NCI-H146 treated with DMSO at 0.1 percent for 48 hours (cell line): ENCODE data around the gene TTC33.
"Not testable (repeated sequence)": the region's sequence is repeated elsewhere in the genome, so short reads cannot be mapped to it uniquely, and the experiment has no call there.

Experiments used
- DNase-seq: peaks from one replicate; lab custom pipeline; 2025; ENCODE audit not compliant: unreplicated experiment; lab: John Stamatoyannopoulos, UW

Gene TTC33

GRCh38 chr5:40656091-40656490, 99.7 kb downstream of the TTC33 start:
- not testable (repeated sequence) for DNase-seq

DNA sequence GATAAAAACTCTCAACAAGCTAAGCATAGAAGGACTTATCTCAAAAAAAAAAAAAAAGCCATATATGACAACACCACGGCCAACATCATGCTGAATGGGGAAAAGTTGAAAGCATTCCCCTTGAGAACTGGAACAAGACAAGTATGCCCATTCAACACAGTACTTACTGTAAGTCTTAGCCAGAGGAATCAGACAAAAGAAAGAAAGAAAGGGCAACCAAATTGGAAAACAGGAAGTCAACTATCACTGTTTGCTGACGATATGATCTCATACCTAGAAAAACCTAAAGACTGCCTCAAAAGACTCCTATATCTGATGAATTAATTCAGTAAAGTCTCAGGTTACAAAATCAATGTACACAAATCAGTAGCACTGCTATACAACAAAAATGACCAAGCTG, 100.6 kb downstream of the TTC33 start:
- DNase-seq: no peak

DNA sequence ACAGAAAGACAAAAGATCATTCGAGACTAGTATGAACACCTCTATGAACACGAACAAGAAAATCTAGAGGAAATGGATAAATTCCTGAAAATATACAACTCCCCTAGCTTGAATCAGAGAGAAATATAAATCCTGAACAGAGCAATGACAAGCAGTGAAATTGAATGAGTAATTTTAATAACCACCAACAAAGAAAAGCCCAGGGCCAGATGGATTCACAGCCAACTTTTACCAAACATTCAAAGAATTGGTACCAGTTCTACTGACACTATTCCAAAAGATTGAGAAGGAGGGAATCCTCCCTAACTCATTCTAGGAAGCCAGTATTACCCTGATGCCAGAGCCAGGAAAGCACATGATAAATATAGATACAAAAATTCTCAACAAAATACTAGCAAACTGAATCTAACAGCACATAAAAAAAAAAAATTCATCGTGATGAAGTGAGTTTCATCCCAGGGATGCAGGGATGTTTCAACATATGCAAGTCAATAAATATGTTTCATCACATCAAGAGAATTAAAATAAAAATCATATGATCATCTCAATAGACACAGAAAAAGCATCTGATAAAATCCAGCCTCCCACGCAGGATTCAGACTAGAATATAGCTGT, 101.3 kb downstream of the TTC33 start:
- no peak for DNase-seq

- no peak for DNase-seq
Observed at GRCh38 chr5:40653221-40654022, 102.3 kb downstream of the TTC33 start.

- no peak for DNase-seq
Observed at GRCh38 chr5:40652441-40653220, 103.1 kb downstream of the TTC33 start.

DNA sequence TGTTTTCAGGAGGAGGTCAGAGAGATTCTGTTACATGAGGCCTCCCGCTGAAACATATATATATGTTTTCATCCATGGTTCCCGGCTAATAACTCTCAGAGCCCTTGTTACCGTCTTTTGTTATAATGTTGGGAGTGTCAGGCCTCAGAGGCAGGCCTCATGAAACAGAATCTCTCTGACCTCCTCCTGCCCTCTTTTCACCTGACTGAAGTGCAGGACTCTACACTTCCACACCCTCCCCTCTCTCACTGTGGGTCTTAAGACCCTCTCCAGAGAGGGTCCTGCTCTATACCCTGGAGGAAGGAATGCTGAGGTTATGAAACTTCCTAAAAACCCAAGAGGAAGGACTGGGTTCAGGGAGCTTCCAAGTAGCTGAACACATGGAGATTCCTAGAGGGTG, 104.6 kb downstream of the TTC33 start:
- DNase-seq: no peak

- no peak for DNase-seq
Observed at GRCh38 chr5:40649463-40650030, 106.2 kb downstream of the TTC33 start.

DNA sequence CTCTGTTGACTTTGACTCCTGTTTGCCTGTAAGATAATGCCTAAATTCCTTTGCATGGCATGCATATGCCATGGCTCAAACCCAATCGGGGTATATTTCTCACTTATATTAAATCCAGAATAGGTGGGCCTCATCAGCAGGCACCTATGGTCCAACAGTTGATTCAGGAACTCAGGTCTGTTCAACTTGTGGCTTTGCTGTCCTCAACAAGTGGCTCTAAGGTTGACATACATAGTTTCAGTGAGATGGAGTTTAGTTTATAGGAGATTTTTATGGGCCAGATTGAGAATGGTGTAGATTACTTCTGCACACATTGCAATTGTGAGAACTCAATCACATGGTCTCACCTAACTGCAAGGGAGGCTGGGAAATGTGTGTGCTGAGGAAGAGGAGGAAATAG, 107.6 kb downstream of the TTC33 start:
- no peak for DNase-seq

- DNase-seq: no peak
Observed at GRCh38 chr5:40646266-40646665, 109.5 kb downstream of the TTC33 start.

- not testable (repeated sequence) for DNase-seq
Observed at GRCh38 chr5:40639531-40639930, 116.2 kb downstream of the TTC33 start.

DNA sequence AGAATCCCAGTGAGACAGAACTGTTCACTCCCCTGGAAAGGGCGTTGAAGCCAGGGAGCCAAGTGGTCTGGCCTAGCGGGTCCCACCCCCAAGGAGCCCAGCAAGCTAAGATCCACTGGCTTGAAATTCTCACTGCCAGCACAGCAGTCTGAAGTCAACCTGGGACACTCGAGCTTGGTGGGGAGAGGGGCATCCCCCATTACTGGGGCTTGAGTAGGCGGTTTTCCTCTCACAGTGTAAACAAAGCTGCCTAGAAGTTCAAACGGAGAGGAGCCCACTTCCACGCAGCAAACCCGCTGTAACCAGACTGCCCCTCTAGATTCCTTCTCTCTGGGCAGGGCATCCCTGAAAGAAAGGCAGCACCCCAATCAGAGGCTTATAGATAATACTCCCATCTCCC, 121.2 kb downstream of the TTC33 start:
- no peak for DNase-seq

GRCh38 chr5:40634154-40634553, 121.6 kb downstream of the TTC33 start:
- no peak for DNase-seq

GRCh38 chr5:40631236-40631635, 124.5 kb downstream of the TTC33 start:
- DNase-seq: no peak

- no peak for DNase-seq
Observed at GRCh38 chr5:40630126-40630525, 125.6 kb downstream of the TTC33 start.

DNA sequence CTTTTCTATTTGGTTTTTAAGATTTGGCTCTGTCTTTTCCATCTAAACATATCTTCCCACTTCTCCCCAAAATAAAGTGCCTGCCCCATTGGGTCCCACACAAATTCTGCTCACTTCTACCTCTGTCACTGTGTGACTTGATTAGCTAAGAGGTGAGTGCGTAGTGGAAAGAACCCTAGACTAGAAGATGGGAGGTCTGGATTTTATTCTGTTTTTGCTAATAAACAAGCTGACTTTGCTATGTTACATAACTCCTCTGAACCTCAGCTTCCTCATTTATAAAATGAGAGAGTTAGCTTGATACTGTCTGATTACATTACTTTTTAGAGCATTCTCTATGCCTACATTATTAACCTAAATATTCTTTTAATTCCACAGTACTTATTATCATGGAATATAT, 127.4 kb downstream of the TTC33 start:
- no peak for DNase-seq

DNA sequence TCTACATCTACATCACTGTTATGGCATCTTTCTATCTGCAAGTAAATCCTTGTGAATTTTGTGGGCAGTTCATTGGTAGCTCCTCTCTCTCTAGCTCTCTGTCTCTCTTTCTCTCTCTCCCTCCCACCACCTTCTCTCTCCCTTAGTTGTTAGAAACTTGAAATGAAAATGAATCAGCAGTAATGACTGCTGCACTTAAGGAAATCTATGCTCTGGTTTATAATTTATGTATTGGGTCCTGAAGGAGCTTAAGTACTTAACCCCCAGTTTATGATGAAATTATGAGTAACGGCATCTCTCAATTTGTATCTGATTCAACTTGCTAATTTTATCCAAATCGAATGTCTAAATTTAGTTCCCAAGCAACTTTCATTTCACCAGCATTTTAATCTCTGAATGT, 128.1 kb downstream of the TTC33 start:
- no peak for DNase-seq

DNA sequence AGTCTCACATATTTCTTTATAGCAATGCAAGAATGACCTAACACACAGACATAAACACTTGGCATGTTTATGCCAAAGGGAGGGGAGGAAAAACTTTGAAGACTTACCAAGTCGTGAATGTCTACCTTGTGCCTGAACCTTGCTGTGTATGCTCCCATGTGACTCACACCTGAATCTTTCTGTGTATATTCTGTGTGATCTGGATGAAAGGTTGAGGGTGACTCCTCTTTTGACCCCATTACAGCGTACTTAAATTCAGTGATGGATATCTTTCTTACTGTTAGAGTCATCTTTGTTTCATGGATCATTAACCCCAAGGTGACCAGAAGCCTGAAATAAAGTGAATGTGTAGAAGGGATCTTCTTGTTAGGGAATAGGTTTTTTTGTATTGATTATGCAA, 129.0 kb downstream of the TTC33 start:
- no peak for DNase-seq

- no peak for DNase-seq
Observed at GRCh38 chr5:40623480-40624420, 132.0 kb downstream of the TTC33 start.

DNA sequence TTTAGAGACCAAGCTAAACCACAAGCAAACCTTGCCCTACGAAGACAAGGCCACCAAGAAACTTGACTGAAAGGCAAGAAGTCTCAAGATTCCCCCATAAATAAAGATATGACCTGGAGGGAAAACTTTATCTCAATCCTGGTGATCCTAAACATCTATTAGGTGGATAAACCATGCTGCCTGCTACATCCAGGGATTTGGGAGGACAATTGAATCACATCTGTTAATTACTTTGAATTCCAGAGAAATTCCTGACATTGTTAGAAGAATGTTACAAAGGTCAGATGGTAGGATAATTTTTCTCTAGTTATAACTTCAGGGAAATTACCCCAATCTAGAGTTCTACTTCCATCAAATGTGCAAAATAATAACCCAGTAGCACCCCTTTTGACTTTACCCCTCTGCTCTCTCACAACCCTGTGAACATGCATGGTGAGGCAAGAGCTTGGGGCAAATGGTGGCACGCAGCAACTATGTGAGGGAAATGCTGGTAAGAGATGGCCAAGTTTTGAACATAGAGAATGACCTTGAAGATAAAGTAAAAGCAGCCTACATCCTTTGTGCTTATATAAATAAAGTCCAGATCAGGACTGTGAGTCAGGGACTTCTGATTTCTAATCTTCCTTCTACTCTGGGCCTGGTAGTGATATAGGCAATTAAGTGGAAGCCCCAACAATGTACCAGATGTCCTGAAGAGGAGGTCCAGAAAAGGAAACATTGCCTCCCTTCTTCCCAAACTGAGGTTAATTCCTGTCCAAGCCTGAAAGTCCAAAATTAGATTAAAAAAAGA, 133.1 kb downstream of the TTC33 start:
- no peak for DNase-seq

- no peak for DNase-seq
Observed at GRCh38 chr5:40619421-40619820, 136.3 kb downstream of the TTC33 start.
